Measurements from ENCODE around the gene PPP1R9B. TPM values are rescaled to one million over a fixed set of nuclear protein-coding genes. Genes with fewer than 3 reads are reported as not detected.

The PPP1R9B gene
- total RNA-seq, 3 donors from 2014 or later (not counting 1 experiment from before 2014, with no cell fraction given) = 124 to 162 (median 135) TPM

- no peak overlapping the region for H3K27ac ChIP-seq (ENCODE audit: low read length)
- no peak for ATAC-seq
- H3K4me1 ChIP-seq (ENCODE audit: control insufficient read depth, insufficient read depth, low read length) = peaks cover 11% of the 10 kb centered on the region
- Mint-ChIP-seq H3K27ac (no peak overlapping the region), H3K27me3 (ENCODE audit: low read depth in 2 of 2) (peaks cover 32% of the 10 kb centered on the region in 2 donors), H3K9me3 (no peaks in the 10 kb centered on the region), H3K4me1 (peaks cover 12 to 14% of the 10 kb centered on the region in 2 donors), H3K36me3 (no peaks in the 10 kb centered on the region), H3K4me3 (no peak overlapping the region)
- TF ChIP-seq, protein P1, sequence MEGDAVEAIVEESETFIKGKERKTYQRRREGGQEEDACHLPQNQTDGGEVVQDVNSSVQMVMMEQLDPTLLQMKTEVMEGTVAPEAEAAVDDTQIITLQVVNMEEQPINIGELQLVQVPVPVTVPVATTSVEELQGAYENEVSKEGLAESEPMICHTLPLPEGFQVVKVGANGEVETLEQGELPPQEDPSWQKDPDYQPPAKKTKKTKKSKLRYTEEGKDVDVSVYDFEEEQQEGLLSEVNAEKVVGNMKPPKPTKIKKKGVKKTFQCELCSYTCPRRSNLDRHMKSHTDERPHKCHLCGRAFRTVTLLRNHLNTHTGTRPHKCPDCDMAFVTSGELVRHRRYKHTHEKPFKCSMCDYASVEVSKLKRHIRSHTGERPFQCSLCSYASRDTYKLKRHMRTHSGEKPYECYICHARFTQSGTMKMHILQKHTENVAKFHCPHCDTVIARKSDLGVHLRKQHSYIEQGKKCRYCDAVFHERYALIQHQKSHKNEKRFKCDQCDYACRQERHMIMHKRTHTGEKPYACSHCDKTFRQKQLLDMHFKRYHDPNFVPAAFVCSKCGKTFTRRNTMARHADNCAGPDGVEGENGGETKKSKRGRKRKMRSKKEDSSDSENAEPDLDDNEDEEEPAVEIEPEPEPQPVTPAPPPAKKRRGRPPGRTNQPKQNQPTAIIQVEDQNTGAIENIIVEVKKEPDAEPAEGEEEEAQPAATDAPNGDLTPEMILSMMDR (IDR thresholded peaks at IDR 0.05) = no peak
- peaks cover 6% of the 10 kb centered on the region for H3K36me3 ChIP-seq (ENCODE audit: control insufficient read depth, insufficient read depth, low read length)
- H3K4me3 ChIP-seq (ENCODE audit: low read length) = no peak overlapping the region
- no peaks in the 10 kb centered on the region for H3K9me3 ChIP-seq (ENCODE audit: control insufficient read depth, insufficient read depth, low read length)
- WGBS (ENCODE audit: insufficient coverage) = 89% methylated on average over 4 of the region's 4 CpGs
- intact Hi-C loops (cut with micrococcal nuclease) = no loop called here
- no peak for DNase-seq
- H3K27me3 ChIP-seq (ENCODE audit: control insufficient read depth, insufficient read depth, low read length) = peaks cover 11% of the 10 kb centered on the region
Observed at GRCh38 chr17:50114401-50114800, 36.1 kb downstream of the PPP1R9B start.

DNA sequence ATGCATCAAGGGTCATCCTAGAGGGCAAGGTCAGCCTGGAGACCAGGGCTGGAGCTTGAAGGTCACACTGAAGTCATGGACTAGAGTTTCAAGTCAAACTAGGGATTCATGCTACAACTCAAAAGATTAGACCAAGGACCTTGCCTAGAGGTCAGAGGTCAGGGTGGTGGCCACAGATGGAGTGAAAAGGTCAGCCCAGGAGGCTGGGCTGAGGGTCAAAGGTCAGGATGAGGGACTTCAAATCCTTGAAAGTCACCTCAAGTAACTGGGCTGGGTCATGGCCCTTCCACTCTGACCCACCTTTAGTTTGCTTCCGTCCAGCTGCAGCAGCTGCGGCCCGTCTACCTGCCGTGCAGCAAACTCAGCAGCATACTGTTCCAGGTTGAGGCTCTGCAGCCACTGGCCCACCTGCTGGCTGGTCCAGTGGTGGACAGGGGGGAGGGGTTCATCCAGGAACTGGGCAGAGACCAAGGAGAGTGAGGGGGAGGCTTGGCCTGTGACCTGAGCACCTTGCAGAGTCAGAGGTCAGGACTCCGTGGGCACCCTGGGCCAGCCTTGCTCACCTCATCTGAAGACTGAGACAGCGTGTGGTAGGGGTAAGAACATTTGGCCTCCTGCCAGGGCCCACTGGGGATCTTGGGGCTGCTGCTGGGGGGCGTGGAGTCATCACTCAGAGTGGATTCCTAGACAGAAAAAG is 36.7 kb downstream of the PPP1R9B start:
- no peak overlapping the region for H3K27ac ChIP-seq (ENCODE audit: low read length)
- ATAC-seq = no peak
- peaks cover 12% of the 10 kb centered on the region for H3K36me3 ChIP-seq (ENCODE audit: control insufficient read depth, insufficient read depth, low read length)
- Mint-ChIP-seq H3K27ac (no peak overlapping the region), H3K4me3 (no peak overlapping the region), H3K9me3 (no peaks in the 10 kb centered on the region), H3K36me3 (no peaks in the 10 kb centered on the region), H3K27me3 (ENCODE audit: low read depth in 2 of 2) (peaks cover 27 to 29% of the 10 kb centered on the region in 2 donors), H3K4me1 (peaks cover 12 to 14% of the 10 kb centered on the region in 2 donors)
- H3K27me3 ChIP-seq (ENCODE audit: control insufficient read depth, insufficient read depth, low read length) = peaks cover 11% of the 10 kb centered on the region
- no peaks in the 10 kb centered on the region for H3K9me3 ChIP-seq (ENCODE audit: control insufficient read depth, insufficient read depth, low read length)
- DNase-seq = no peak
- WGBS (ENCODE audit: insufficient coverage) = 86% methylated on average over 7 of the region's 7 CpGs
- H3K4me1 ChIP-seq (ENCODE audit: control insufficient read depth, insufficient read depth, low read length) = peaks cover 11% of the 10 kb centered on the region
- TF ChIP-seq, protein P1 (IDR thresholded peaks at IDR 0.05) = no peak
- no peak overlapping the region for H3K4me3 ChIP-seq (ENCODE audit: low read length)
- intact Hi-C loops (cut with micrococcal nuclease) = no loop called here

DNA sequence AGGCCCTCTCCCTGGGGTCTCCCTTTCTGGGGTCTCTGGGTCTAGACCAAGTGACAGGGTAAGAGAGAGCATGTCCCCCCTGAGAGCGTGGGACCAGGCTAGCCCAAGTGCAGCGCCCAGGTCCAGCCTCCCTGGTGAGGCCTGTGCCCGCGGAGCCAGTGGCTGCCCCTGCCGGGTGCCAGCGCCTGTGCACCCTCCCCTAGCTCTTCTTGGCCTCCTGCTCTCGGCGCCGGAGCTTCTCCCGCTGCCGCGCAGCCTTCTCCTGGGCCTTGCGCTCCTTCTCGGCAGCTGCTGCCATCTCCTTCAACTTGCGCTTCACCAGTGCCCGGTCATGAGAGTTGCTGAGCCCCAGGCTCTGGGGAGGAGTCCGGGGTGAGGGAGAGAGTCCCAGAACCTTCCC is 37.8 kb downstream of the PPP1R9B start:
- Mint-ChIP-seq H3K4me3 (no peak overlapping the region), H3K9me3 (no peaks in the 10 kb centered on the region), H3K27ac (no peak overlapping the region), H3K36me3 (no peaks in the 10 kb centered on the region), H3K4me1 (peaks cover 12 to 14% of the 10 kb centered on the region in 2 donors), H3K27me3 (ENCODE audit: low read depth in 2 of 2) (peaks cover 19 to 23% of the 10 kb centered on the region in 2 donors)
- intact Hi-C loops (cut with micrococcal nuclease) = no loop called here
- Histone ChIP-seq H3K4me1 (ENCODE audit: control insufficient read depth, insufficient read depth, low read length) (peaks cover 10% of the 10 kb centered on the region), H3K9me3 (ENCODE audit: control insufficient read depth, insufficient read depth, low read length) (no peaks in the 10 kb centered on the region), H3K4me3 (ENCODE audit: low read length) (no peak overlapping the region), H3K27me3 (ENCODE audit: control insufficient read depth, insufficient read depth, low read length) (peaks cover 10% of the 10 kb centered on the region), H3K27ac (ENCODE audit: low read length) (no peak overlapping the region), H3K36me3 (ENCODE audit: control insufficient read depth, insufficient read depth, low read length) (peaks cover 22% of the 10 kb centered on the region)
- TF ChIP-seq, protein P1 (IDR thresholded peaks at IDR 0.05) = no peak
- DNase-seq (no peak), ATAC-seq (no peak)
- WGBS (ENCODE audit: insufficient coverage) = 90% methylated on average over 17 of the region's 17 CpGs
